Measurements from ENCODE around the gene DAND5.

DNA sequence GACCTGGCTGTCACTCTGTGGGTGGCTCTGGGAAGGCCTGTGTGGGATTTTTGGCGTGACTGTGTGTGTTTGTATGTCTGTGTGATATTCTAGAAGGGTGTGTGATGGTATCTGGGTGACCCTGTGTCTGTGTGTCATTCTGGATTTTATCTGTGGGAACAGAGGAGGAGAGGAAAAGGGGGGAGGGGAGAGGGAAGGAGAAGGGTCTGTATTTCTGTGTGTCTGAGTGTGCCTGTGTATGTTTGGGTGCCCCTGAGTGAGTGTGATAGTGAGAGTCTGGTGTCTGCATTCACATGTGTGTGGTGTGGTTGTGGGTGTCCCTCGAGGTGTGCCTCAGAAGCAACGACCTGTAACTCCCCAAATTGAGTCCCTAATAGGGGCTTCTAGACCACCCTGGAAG lies 17.8 kb downstream of the DAND5 start:
- TF ChIP-seq, protein P1, sequence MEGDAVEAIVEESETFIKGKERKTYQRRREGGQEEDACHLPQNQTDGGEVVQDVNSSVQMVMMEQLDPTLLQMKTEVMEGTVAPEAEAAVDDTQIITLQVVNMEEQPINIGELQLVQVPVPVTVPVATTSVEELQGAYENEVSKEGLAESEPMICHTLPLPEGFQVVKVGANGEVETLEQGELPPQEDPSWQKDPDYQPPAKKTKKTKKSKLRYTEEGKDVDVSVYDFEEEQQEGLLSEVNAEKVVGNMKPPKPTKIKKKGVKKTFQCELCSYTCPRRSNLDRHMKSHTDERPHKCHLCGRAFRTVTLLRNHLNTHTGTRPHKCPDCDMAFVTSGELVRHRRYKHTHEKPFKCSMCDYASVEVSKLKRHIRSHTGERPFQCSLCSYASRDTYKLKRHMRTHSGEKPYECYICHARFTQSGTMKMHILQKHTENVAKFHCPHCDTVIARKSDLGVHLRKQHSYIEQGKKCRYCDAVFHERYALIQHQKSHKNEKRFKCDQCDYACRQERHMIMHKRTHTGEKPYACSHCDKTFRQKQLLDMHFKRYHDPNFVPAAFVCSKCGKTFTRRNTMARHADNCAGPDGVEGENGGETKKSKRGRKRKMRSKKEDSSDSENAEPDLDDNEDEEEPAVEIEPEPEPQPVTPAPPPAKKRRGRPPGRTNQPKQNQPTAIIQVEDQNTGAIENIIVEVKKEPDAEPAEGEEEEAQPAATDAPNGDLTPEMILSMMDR (IDR thresholded peaks at IDR 0.05; ENCODE audit: borderline replicate concordance, extremely low read depth, low read length, poor library complexity, severe bottlenecking) = no peak
- TF ChIP-seq EZH2 (IDR thresholded peaks at IDR 0.05; ENCODE audit: borderline replicate concordance, low read depth, low read length, severe bottlenecking) = no peak

Data from DND-41 (cell line).